ENCODE results near the gene ASAP3.
A peak's percentile ranks its signal among the peaks of the same experiment; 100 is the strongest.

The ASAP3 gene

DNA sequence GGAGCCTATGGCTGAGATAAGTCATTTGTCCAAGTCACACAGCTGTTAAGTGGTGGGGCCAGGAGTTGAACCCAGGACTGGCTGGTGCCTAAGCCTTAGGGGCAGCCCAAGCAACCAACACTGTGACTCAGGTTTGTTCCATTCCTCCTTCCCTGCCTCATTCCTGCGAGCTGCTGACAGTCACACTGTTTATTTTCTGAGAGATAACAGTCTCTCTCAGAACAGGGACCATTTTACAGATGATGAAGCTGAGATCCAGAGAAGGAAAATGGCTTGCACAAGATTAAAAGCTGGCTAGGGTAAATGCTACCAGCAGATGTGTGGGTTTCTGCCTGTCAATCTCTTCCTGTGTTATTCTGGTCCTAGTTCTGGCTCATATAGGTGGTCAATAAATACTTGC lies 35.1 kb downstream of the ASAP3 start:
- DNase-seq = no peak

DNA sequence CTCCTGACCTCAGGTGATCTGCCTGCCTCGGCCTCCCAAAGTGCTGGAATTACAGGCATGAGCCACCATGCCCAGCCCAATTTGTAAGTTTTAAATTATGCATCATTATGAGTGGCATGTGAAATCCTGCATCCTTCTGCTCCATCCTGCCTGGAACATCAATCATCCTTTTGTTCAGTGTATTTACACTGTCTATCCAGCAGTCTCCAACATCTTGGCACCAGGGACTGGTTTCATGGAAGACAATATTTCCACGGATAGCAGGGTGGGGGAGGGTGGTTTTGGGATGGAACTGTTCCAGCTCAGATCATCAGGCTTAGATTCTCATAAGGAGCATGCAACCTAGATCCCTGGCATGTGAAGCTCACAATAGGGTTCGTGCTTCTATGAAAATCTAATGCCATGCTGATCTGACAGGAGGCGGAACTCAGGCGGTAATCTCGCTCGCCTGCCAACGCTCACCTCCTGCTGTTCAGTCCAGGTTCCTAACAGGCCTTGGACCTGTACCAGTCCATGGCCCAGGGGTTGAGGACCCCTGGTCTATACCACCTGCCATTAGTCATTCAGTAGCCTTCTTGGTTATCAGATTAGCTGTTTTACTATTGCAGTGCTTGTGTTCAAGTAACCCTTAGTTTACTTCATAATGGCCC lies 37.2 kb downstream of the ASAP3 start:
- DNase-seq = no peak

DNA sequence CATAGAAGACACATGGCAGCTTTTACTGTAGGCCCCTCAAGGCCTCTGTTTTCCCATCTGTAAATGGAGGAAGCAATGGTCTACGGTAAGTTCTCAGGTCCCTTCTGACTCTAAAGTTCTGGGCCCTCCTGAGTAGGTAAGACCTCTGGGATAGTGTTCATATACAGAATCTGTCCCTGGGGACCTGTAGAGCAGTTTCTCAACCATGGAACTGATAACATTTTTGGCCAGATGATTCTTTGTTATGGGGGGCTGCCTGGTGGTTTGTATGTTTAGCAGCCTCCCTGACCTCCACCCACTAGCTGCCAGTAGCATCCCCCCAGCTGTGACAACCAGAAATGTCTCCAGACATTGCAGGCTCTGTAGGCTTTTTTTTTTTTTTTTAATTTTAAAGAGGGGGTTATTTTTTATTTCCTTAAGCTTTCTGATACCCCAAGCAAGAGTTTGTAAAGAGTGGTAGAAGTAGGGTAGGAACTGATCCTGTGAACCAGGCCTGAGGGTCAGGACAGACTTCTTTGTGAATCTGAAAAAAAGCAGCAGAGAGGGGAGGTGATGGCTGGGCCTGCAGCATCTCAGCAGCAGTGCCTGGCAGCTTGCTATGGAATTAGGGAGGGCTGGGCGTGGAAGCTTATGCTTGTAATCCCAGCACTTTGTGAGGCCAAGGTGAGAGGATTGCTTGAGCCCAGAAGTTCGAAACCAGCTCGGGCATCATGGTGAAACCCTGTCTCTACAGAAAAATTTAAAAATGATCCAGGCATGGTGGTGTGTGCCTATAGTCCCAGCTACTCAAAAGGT lies 39.2 kb downstream of the ASAP3 start:
- DNase-seq = no peak

DNA sequence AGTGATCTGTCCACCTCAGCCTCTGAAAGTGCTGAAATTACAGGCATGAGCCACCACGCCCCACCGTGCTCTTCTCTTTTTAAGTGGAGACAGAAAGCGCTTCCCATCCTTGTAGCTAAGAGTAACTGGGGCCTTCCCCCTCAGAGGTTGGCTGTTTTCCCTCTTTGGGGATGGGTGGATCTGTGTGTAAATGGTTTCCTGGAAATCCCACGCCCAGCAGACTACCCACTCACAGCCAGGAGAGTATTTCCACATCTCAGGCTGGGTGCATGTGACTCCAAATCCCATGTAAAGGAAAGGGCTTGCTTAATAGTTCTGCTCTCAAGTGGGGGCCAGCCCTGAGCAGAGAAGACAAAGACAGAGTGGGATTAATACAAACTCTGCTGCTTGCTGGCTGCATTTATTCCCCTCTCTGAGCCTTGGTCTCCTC lies 39.9 kb downstream of the ASAP3 start:
- peak; percentile 31 for DNase-seq

DNA sequence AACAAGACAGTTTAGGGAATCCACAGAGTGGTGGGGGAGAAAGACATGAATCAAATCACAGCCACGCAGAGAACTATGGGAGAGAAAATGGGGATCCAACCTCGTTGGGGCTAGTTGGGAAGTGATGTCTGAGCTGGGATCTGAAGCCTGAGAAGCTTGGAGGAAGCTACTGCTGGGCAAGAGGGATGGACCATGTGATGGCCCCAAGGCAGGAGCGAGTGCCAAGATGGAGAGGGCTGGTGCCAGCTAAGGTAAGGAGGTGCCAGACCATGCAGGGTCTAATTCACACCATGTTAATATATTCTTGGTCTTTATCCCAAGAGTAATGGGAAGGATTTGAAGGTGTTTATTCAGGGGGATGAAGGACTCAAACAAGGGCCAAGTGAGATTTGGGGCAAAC lies 41.2 kb downstream of the ASAP3 start:
- DNase-seq = no peak

DNA sequence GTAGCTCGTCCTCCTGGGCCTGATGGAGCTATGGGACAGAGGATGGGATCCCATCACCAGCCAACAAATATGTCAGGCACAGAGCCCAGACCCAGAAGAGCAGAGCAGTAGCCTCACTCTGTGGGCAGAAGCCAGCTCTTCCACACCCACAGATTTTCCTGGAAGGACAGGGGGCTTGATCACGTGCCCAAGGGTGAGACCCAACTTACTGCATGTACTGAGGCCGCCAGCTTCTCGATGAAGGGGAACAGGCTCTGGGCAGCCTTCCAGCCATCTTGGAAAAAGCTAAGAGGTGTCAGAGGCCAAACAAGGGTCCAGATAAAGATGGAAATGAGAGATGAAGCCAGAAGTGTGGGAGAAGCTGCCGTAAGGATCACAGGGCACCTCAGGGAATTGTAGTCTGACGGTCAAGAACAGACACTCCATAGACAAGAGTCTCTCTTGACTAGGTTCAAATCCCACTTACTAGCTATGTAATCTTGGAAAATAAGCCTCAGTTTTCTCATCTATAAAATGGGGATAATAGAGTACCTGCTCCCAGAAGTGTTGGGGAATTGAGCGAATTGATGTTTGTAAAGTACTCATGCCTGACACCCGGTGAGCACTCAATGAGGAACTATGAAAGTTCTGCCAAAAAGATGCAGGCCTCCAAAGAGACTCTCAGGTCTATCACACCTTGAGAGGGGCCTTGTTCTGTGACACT lies 42.4 kb downstream of the ASAP3 start:
- DNase-seq = no peak

DNA sequence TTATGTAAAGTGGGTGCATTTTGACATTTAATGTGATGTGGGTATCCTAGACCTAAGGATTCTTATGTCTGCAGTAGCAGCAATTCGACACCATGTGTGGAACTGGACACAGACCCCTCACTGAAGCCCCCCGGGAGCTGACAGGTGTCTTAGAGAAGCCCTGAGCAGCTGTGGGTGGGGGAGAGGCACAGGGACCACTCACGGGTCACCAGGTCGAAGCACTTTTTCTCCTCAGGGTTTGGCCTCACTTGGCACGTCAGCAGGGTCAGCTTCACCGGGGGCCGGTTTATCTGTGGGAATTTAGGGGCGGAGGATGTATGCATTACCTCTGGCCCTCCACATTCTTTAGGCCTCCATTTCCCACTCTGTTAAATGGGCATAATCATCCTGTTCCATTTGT lies 45.4 kb downstream of the ASAP3 start:
- DNase-seq = no peak

DNA sequence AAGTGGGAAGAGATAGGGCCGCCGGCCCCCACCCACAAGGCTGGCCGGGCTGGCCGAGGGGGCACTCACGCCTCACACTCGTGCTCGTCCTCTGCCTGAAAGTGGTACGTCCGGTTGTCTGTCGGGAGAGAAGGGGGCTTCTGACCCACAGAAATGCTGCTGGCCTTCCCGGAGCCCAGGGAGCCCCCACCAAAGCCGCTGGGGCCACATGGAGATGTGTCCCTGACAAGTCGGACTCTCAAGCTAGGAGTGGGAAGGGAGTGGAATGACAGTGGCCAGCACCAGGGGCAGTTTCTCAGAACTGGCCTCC lies 46.7 kb downstream of the ASAP3 start:
- DNase-seq = no peak

DNA sequence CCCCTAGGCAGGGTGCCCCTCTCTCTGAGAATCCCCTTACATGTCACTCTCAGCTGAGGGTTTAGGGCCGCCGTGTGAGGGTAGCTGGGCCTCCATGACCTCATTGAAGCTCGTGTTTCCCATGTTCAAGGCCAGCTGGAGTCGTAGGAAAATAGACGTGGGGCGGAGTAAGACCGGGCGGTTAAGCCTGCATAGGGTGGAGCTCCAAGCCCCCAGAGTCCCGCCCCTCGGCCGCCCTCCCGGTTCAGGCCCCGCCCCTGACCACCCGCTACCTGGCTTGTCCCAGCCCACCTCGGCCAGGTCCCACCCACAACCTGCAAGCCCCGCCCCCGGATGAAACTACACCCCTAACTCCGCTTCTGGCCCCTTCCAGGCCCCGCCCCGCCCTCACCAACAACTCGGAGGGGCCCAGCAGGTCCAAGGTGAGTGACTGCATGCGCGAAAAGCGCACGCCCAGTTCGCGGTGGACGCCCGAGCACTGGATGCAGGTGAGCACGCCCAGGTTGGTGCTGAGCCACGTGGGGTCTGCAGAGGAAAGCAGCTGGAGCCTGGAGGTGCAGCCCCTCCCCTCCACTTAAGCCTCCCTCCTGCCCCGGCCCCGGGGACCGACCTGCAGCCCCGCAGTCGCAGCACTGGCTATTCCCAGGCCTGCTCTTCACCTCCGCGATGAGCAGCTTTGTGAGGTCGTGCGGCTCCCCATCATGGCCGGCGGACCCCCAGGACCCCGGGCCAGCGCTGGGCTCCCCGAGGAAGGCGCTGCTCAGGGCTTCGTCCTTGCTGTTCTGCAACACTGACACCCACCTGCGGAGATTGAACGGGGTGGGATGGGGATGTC lies 47.2 kb downstream of the ASAP3 start:
- DNase-seq = no peak

DNA sequence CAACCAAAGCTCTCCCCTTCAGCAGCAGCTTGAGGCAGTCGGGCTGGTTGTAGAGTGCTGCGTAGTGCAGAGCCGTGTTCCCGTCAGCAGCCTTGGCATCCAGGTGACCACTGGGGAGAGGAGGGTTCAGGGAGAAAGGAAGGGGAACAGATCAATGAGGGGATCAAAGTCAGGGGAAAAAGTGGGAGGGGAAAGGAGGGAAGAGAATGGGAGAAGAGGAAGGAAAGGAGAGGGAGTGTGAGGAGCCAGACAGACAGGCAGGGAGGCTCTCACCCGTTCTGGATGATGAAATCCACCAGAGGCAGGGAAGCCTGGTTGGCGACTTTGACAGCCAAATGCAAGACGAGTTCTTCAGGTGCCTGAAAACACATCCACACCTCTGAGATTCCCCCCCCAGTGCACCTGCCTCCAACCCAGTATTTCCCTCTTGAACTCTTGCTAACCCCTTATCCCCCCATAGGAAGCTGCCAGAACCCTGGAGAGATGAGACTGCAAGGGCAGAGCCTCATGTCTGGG lies 49.7 kb downstream of the ASAP3 start:
- DNase-seq = no peak

DNA sequence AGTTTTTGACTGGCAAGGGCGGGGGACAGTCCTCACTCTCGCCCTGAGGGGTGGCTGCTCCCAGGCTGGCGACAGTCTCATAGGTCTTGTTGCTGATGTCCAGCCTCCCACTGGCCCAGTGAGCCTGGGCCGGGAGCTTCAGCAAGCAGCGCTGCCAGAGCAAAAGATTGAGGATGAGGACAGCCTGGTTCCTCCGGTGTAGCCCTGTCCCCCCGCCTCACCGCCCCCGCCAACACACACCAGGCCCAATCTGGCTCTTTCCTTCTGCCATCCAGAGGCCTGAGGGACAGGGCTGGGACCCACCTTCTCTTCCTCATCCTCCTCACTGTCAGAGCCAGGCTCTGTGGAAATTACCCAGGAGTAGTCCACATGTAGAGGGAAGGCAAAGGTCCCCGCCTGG lies 50.9 kb downstream of the ASAP3 start:
- no peak for DNase-seq

DNA sequence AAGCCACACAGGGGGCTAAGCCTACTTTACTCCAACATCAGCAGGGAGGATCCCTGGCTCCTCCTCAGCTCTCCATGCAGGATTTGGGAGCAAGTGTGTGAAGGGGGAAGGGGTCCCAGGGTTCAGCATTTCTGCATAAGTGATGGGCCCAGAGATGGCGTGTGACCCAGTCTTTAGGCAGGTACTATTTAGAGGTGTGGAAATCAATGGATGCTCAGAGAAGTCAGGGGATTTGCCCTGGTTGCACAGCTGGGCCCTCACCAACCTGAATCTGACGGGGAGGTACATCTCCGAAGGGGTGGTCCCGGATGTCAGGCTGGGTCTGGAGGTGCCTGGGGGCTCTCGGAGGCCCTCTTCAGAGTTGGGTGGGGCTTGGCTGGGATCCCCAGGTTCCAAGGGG lies 52.5 kb downstream of the ASAP3 start:
- DNase-seq = no peak

DNA sequence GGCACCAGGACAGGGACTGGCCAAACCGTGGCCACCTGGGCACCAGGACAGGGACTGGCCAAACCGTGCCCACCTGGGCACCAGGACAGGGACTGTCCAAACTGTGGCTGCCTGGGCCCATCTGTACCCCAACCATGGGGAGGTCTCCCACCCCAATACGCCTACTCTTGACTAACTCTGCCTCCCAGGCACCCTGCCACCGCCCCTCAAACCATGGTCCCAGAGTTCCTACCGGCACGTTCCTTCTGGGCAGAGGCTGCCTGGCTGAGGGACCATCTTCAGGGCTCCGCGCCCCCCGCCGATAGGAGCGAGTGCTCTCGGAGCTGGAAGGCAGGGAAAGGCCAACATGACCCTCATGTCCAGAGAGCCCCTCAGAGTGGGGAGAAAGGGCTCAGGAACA lies 53.2 kb downstream of the ASAP3 start:
- no peak for DNase-seq

DNA sequence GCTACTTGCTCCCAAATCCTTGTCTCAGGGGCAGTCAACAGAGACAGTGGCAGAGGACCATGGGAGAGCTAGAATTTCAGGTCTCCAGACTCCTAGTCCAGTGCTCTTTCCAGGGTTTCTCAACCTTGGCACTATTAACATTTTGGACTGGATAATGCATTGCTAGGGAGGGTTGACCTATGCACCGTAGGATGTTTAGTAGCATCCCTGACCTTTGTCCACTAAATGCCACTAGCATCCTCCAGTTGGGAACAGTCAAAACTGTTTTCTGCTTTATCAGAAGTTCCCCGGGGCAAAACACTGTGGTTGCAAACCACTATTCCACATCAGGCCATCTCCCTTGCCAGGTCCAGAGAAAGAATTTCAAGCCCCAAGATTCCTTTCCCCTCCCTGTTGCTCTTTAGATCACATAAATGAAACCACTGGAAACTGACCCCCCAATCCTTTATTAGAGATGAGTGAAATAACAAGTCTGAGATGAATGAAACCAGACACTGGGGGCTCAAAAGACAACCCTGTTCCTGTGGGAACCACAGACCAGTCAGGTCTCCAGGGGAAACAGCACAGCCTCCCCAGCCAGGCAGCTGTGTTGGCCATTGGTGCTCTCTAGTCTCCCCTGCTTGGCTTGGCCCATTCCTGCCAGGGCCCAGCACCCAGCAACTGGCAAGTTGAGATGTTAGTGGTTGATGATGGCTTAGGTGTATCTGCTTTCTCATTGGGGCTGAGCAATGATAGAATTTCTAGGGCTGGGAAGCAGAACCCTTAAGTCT lies 55.7 kb downstream of the ASAP3 start:
- DNase-seq = no peak

DNA sequence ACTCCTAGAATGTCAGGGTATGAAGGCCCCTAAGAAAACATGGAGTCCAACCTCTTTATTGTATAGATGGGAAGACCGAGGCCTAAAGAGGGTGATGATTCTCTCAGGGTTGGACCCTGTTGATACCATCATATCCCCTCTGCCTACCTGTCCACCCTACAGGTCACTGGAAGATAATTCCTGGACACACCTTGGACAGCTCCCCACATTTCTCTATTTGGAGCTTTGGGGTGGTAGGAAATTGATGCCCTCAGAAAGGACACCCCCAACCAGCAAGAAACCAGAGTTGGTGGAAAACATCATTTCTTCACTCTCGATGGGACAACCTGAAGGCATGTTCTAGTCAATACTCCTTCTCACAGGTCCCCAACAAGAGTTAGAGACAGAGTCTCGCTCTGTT lies 56.4 kb downstream of the ASAP3 start:
- no peak for DNase-seq

DNA sequence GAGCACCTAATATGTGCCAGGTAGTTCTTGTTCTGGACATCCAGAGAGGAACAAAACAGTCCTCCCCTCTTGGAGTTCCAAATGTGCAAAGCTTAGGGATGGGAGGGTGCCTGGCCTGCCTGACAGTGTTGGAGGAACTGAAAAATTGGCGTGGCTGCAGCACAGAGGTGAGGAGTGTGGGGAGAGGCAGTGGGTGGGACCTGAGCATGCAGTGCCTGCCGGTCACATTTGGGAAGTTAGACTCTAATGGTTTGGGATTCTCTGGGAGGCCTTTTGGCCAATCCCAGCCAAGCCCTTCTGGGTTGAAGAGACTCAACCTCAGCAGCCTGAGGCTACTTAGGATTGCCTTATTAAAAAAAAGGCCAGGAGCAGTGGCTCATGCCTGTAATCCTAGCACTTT lies 57.2 kb downstream of the ASAP3 start:
- DNase-seq = no peak

DNA sequence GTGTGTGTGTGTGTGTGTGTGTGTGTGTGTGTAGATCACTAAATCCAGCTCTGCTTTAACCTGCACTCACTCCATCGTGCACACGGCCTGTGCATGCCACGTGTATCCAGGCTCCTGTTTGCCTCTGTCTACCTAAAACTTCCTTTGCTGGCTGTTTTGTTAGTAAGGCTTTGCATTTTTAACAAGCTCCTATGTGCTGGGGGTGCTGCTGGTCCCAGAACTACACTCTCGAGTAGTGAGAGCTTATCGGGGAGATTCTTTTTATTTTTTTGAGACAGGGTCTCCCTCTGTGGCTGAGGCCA lies 58.8 kb downstream of the ASAP3 start:
- DNase-seq = no peak

DNA sequence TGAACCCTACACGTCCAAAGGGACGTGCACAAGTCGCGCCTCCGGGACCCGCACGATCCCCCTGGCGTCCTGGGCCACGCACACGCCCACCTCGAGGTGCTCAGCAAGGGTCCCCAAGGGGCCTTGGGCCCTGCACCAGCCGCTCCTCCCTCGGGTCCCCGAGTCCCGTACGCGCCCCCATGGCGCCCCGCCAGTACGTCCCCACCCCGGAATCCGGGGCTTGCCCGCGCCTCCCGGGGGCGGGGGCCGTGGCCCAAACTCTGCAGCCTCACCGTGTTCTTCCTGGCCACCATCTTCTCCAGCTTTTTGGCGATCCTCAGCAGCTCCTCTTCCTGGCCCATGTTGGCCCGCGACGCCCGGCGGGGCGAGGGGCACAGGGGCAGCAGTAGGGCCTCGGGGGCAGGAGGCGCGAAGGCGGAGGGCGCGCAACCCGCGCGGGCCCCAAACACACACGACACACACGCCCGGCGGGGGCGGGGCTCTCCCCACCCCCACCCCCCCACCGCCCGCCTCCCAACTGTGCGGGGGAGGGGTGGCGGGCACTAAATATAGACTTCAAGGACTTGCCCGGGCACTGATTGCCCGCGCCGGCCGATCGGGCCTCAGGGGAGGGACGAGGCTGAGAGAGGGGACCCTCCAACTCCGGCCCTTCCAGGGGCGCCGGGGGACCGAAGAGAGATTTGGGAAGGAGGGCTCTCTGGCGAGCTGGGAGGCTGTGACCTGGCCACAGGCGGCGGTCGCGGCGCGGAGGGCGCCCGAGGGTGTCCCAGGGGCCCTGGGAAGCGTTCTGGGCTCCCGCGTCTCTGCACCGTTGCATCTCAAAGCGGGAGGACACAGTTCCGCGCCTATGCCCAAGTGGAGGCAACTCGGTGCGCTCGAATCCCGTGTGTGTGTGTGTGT lies 59.4 kb downstream of the ASAP3 start, which contains the start of gene TCEA3:
Gene TCEA3, minus strand, starts transcription at position 456 of the 900 bp plus-strand sequence. Its CDS starts 115 bp downstream, at position 341.
- peak; percentile 36 for DNase-seq

DNA sequence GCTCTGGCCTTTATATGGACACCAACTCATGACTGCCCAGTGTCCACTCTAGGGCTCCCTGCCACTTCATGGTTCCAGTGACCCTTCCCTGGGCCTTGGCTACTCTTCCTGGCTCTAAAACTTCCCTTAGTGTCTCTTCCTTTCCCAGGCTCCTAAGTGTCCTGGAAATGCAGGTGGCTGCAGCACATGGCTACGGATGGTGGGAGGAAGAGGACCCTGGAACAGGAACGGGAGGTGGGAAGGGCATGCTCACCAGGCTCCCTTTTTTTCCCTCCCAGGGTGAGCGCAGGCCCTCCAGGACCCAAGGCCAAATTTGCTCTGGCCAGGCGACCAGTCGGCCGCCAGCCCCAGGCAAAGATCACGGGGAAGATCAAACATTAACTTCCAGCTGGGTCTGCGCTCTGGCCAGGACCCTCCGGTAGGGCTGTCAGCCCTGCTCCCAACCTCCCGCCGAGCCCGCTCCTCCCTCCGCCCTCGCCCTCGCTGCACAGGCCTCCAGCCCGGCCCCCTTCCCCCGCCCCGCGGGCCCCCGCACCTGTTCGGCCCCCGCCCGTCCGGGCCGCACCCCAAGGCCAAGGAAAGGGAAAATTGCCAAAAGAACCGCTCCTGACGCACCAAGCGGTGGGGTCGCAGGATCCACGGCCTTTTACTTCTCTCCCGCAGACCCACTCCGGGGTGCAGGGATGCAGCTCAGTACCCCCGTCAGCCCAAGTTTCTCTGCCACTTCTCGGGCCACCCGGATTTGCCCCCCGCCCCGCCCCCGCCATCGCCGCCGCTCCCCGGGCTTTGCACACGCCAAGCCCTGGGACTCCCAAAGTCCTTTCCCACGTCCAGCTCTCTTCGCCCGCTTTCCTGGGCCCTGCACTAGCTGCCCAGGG lies 60.3 kb downstream of the ASAP3 start:
- DNase-seq = no peak

DNA sequence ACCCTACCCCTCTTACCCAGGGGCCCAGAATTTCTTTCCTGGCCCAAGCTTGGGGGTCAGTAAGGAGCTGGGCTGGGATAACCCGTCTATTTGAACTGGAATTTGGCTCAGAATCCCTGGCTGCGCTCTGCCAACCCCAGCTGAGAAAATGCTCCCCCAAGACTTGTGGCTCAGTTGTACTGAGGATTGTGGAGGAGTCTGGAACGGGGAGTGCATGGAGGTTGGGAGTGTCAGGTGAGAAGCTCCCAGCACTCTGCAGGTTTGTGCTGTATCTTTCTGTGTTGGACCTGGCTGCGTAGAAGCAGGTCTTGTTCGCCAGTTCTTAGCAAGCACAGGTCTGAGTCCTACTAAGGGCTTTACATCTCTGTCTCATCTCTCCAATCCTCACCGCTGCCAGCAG lies 61.0 kb downstream of the ASAP3 start:
- DNase-seq = no peak
